KOPT-K1 (cell line): ENCODE results near the gene EPHB2.

ENCODE experiments used
- H3K27ac ChIP-seq: fragments of 200-600 bp; sonication (generic); 2 replicates; pipeline ENCODE4 v1.5.1; 2016; ENCODE audit warnings: antibody characterized with exemption, mild to moderate bottlenecking, low read depth, low read length; ENCODE audit not compliant: poor library complexity, severe bottlenecking
- H3K36me3 ChIP-seq: fragments of 200-600 bp; sonication (generic); 2 replicates; pipeline ENCODE4 v1.5.1; 2017; ENCODE audit warnings: antibody characterized with exemption, mild to moderate bottlenecking, low read length, moderate library complexity; ENCODE audit not compliant: insufficient read depth
- H3K9me3 ChIP-seq: fragments of 200-600 bp; sonication (generic); 2 replicates; pipeline ENCODE4 v1.5.1; 2017; ENCODE audit warnings: antibody characterized with exemption, low read length, mild to moderate bottlenecking; ENCODE audit not compliant: insufficient read depth, poor library complexity, severe bottlenecking

The EPHB2 gene

GRCh38 chr1:22962558-22962957 is 251.9 kb downstream of the EPHB2 start:
- H3K27ac ChIP-seq = no peak overlapping the region

GRCh38 chr1:22963044-22963677 is 252.5 kb downstream of the EPHB2 start:
- peaks cover 9% of the 10 kb centered on the region for H3K9me3 ChIP-seq
- no peaks in the 10 kb centered on the region for H3K36me3 ChIP-seq
- H3K27ac ChIP-seq = no peak overlapping the region

More at GRCh38 chr1:22962558-22962957, 251.9 kb downstream of the EPHB2 start:
- Histone ChIP-seq H3K36me3 (no peaks in the 10 kb centered on the region), H3K9me3 (peaks cover 9% of the 10 kb centered on the region)

GRCh38 chr1:22966309-22966708 is 255.7 kb downstream of the EPHB2 start:
- Histone ChIP-seq H3K9me3 (peaks cover 9% of the 10 kb centered on the region), H3K36me3 (no peaks in the 10 kb centered on the region), H3K27ac (no peak overlapping the region)

GRCh38 chr1:22967833-22968232 is 257.2 kb downstream of the EPHB2 start:
- Histone ChIP-seq H3K27ac (no peak overlapping the region), H3K9me3 (peaks cover 9% of the 10 kb centered on the region), H3K36me3 (no peaks in the 10 kb centered on the region)

- no peak overlapping the region for H3K27ac ChIP-seq
Observed at GRCh38 chr1:22969304-22969709, 258.7 kb downstream of the EPHB2 start.

GRCh38 chr1:22970096-22970495 is 259.5 kb downstream of the EPHB2 start:
- H3K27ac ChIP-seq = no peak overlapping the region
- peaks cover 9% of the 10 kb centered on the region for H3K9me3 ChIP-seq
- no peaks in the 10 kb centered on the region for H3K36me3 ChIP-seq

More at GRCh38 chr1:22969304-22969709, 258.7 kb downstream of the EPHB2 start:
- Histone ChIP-seq H3K9me3 (peaks cover 9% of the 10 kb centered on the region), H3K36me3 (no peaks in the 10 kb centered on the region)
